HL-60/S4 (cell line): ENCODE results near the gene TMEM185A.
"Not testable (repeated sequence)": the region's sequence is repeated elsewhere in the genome, so short reads cannot be mapped to it uniquely, and the experiment has no call there.

Experiments used
- in situ Hi-C: fragments of 300-500 bp; cut with MboI; formaldehyde crosslinking; loops from 2 replicates; pipeline ENCODE4 v1.14.3; 2022; ENCODE audit warnings: low sequenced_read_pairs

Gene TMEM185A

GRCh38 chrX:149563359-149563758 is 68.2 kb downstream of the TMEM185A start:
- in situ Hi-C loops: no loop called here

DNA sequence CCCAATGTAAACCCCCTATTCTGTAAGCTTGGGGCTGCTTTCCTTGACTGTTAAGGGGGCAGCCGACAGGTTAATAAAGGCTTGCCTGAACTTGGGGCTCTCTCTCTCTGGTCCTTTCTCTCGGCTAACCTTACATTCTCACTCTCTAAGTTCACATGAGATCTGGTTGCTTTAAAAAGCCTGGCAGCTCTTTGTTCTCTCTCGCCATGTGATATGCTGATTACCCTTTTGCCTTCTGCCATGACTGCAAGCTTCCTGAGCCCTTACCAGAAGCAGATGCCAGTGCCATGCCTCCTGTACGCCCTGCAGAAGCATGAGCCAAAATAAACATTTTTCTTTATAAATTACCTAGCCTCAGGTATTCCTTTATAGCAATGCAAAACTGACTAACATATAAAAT is 76.3 kb downstream of the TMEM185A start:
- in situ Hi-C loops: not testable (repeated sequence)

DNA sequence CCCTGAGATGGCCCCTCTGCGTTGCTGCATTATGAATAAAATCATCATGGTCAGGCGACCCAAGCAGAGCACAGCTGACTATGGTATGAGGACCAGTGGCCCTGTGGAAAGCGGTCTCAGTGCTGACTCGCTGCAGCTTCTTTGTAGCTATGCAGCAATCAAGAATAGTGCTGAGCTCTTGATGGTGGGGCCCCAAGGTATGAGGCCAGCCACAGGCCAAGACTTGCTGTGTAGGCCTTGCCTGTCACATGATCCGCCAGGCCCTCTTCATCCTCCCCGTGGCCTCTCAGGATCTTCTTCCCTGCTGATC is 79.7 kb downstream of the TMEM185A start:
- in situ Hi-C loops: not testable (repeated sequence)

GRCh38 chrX:149551245-149551938 is 80.2 kb downstream of the TMEM185A start:
- in situ Hi-C loops: not testable (repeated sequence)

DNA sequence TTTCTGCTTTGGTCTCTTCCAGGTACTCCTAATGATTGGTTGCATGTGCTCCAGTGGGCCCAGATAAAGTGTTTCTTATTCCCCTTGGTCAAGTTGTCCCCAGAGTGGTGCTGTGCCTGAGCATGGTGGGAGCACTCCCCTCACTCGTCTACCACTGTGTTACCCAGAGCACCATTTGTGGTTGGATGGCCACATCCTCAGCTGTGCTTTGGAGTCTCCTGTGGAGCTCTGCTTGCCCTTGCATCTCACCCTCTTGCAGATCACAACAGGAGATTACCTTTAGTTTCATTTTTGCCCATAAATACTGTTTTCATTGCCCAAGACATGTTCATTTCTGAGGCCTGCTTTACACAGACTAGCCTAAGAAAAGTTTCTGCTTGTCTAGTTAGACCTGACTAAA is 81.1 kb downstream of the TMEM185A start:
- in situ Hi-C loops: not testable (repeated sequence)

DNA sequence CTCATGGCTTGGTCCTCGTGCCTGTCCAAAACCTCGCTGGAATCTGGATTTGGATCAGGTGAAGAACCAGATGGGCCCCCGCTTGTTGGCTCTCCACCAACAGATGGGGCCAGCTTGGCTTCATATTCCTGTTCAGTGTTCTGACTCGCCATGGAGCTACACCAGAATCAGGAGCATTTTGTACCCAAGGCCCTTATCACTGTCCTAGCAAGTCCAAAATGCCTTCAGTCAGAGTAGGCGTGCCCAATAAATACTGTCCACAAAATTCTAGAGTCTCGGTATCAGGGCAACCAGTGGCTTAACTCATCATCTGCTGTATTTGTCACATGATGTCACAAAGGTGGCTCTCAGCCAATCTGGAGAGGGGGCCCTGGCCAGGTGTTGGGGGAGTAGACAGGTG is 81.9 kb downstream of the TMEM185A start, which contains the start of gene HSFX3:
Gene HSFX3 (minus strand): TSS at position 224 of the 400 bp plus-strand sequence. CDS start 72 bp downstream, at position 152.
- in situ Hi-C loops: not testable (repeated sequence)

GRCh38 chrX:149547782-149548181 is 83.8 kb downstream of the TMEM185A start:
- in situ Hi-C loops: not testable (repeated sequence)

DNA sequence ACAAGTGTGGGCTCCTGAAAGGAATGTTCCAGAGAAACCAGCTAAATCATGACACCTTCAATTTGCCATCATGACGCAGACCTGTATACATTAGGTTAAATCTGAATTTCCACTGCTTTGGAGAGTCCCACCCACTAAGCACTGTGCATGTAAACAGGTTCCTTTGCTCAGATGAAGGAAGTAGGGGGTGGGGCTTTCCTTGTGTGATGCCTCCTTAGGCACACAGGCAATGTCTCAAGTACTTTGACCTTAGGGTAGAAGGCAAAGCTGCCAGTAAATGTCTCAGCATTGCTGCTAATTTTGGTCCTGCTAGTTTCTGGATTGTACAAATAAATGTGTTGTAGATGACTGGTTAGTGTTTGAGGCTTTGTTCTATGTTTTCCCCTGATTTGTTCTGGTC is 84.6 kb downstream of the TMEM185A start:
- in situ Hi-C loops: not testable (repeated sequence)
